Measurements from ENCODE around the gene DLGAP5.

DNA sequence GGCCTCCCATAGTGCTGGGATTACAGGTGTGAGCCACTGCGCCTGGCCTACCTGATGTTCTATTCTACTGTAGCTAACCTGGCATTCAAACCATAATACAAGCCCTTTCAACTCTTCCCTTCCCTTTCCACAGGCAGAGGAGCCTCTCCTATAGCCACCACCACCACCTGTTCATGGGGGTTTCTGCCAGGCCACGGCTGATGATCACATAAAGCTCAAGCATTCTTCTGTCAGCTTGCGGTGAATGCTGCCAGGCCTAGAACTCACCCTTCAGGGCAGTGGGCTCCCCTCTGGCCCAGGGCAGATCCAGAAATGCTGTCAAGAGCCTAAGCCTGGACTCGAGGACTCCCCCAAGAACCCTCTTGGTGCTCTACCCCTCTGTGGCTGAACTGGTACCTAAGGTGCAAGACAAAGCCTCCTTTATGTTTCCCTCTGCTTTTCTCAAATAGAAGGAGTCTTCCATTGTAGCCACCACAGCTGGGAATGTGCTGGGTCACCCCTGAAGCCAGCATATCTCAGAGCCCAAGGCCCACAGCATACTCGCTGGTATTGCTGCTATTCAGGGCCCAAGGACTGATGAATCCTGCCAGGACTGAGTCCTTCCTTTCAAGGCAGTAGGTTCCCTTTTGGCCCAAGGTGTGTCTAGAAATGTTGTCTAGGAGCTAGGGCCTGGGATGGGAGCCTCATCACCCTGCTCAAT lies 3.4 kb upstream of the DLGAP5 start:
- TF ChIP-seq, protein P1, sequence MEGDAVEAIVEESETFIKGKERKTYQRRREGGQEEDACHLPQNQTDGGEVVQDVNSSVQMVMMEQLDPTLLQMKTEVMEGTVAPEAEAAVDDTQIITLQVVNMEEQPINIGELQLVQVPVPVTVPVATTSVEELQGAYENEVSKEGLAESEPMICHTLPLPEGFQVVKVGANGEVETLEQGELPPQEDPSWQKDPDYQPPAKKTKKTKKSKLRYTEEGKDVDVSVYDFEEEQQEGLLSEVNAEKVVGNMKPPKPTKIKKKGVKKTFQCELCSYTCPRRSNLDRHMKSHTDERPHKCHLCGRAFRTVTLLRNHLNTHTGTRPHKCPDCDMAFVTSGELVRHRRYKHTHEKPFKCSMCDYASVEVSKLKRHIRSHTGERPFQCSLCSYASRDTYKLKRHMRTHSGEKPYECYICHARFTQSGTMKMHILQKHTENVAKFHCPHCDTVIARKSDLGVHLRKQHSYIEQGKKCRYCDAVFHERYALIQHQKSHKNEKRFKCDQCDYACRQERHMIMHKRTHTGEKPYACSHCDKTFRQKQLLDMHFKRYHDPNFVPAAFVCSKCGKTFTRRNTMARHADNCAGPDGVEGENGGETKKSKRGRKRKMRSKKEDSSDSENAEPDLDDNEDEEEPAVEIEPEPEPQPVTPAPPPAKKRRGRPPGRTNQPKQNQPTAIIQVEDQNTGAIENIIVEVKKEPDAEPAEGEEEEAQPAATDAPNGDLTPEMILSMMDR (IDR thresholded peaks at IDR 0.05; ENCODE audit: low read depth, low read length, poor library complexity, severe bottlenecking), result no peak
- no peak for TF ChIP-seq EZH2phosphoT487 (IDR thresholded peaks at IDR 0.05; ENCODE audit: borderline replicate concordance, low read length)
